COLO829 (cell line): ENCODE results near the gene PHF13.

Experiments
- DNase-seq: peaks from one replicate; pipeline ENCODE4 v3.0.0; 2012; ENCODE audit warnings: low spot score

The PHF13 gene

DNA sequence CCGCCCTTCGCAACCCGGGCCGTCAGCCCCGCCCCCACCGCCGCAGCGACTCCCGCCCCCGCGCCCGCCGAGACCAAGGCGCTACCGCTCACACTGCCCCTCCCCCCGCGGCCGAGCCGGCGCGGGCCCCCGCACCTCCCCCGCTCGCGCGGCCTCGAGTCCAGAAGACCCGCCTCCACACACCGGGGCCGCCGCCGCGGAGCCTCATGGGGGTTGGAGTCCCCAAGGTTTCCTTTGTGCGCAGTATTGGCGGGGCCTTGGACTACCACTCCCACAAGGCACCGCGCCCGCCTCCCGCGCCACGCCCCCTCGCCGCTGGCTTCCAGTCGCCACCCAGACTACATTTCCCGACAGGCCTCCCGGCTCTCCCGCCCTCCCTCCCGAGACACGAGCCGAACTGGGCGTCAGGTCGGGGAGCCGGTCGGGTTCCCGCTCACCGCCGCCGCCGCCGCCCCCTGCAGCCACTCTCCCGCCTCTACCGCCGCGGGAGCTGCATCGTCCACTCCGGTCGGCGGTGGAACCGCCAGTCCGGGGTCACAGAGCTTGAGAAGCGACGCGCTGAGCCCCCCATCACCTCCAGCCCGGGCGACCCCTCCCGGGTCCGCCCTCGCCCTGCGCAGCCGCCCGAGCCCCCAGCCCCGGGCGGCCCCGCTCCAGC lies at the start of gene PHF13:
Gene PHF13, plus strand, starts transcription at position 371 of the 658 bp plus-strand sequence. CDS start 336 bp downstream, outside the sequence.
- peak; percentile 99 for DNase-seq

GRCh38 chr1:6569033-6569432 lies 44.5 kb upstream of the PHF13 start:
- DNase-seq: no peak

- DNase-seq: no peak
These were observed 43.4 kb upstream of the PHF13 start for GRCh38 chr1:6570100-6570499.

GRCh38 chr1:6570987-6571386 lies 42.5 kb upstream of the PHF13 start:
- no peak for DNase-seq

GRCh38 chr1:6572653-6573383 lies 40.7 kb upstream of the PHF13 start:
- no peak for DNase-seq

DNA sequence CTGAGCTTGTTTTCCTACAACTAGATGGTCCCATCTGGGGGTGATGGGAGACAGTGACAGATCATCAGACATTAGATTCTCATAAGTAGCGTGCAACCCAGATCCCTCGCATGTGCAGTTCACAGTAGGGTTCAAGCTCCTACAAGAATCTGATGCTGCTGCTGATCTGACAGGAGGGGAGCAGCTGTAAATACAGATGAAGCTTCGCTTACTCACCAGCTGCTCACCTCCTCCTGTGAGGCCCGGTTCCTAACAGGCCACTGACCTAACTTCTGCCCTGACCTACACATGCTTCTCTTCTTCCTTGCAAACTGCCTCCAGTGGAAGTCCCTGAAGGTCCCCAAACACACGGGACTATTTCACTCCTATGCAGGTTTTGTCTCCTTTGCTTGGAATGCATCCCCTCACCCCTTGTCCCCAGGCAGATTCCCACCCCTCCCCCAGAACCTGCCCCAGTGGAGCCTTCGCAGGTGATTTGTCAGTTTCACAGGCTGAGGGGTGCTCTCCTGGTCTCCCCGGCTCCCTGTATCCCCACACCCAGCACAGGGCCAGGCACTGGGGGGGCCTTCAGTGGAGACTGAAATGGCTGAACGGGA lies 39.4 kb upstream of the PHF13 start:
- no peak for DNase-seq

- DNase-seq: no peak
These were observed 38.7 kb upstream of the PHF13 start for GRCh38 chr1:6574818-6575217.

DNA sequence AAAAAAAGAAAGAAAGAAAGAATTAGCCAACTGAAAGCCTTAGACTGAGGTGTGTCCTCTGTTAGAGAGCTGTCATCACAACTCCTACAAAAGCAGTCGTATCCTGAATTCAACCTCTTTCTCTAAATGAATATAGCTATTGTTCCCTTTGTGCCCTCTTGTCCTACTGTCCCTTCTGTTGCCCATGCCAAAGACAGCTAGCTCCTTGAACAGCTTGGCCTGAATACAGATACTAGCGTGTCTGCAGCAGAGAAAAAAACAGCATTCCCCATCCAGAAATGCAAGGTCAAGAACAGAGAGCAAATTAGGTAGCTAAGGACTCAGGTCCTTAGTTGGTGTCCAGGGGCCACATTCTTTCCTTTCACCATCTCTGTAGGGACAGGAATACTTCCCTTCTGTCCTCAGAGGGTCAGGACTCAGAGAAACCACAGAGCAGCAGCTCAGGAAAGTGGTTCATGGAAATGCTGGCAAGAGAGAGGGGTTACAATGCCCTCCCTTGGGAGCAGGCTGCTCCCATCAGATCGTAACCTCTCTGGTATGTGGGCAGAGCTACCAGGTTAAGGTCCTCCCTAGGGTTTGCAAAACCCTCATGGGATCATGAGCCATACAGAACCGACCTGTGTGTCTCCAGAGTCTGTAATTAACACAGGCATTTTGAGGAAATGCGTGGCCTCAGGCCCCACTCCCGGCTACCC lies 35.6 kb upstream of the PHF13 start:
- DNase-seq: peak; percentile 48

- DNase-seq: no peak
These were observed 34.7 kb upstream of the PHF13 start for GRCh38 chr1:6578624-6579373.

DNA sequence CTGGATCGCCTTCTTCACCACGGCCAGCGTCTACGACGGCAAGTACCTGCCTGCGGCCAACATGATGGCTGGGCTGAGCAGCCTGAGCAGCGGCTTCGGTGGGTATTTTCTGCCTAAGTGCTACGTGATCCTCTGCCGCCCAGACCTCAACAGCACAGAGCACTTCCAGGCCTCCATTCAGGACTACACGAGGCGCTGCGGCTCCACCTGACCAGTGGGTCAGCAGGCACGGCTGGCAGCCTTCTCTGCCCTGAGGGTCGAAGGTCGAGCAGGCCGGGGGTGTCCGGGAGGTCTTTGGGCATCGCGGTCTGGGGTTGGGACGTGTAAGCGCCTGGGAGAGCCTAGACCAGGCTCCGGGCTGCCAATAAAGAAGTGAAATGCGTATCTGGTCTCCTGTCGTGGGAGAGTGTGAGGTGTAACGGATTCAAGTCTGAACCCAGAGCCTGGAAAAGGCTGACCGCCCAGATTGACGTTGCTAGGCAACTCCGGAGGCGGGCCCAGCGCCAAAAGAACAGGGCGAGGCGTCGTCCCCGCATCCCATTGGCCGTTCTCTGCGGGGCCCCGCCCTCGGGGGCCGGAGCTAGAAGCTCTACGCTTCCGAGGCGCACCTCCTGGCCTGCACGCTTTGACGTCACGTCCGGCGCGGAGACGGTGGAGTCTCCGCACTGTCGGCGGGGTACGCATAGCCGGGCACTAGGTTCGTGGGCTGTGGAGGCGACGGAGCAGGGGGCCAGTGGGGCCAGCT lies 34.0 kb upstream of the PHF13 start, which contains the start of gene ZBTB48:
Gene ZBTB48, plus strand, starts transcription at position 621 of the 745 bp plus-strand sequence. CDS start 616 bp downstream, outside the sequence.
- DNase-seq: peak; percentile 98

DNA sequence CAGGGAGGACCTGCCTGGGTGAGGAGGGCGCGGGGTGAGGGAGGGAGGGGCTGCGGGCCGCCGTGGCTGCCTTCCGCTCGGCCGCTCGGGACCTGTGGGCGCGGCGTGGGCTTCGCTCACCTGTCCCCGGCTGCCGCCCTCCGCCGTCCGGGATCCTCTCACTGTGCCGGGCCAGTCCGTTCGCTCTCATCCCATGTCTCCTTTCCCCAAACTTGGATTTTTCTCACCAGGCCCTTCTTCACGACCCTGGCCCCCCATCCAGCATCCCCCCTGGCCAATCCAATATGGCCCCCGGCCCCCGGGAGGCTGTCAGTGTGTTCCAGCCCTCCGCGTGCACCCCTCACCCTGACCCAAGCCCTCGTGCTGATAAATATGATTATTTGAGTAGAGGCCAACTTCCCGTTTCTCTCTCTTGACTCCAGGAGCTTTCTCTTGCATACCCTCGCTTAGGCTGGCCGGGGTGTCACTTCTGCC lies 33.4 kb upstream of the PHF13 start:
- DNase-seq: no peak

DNA sequence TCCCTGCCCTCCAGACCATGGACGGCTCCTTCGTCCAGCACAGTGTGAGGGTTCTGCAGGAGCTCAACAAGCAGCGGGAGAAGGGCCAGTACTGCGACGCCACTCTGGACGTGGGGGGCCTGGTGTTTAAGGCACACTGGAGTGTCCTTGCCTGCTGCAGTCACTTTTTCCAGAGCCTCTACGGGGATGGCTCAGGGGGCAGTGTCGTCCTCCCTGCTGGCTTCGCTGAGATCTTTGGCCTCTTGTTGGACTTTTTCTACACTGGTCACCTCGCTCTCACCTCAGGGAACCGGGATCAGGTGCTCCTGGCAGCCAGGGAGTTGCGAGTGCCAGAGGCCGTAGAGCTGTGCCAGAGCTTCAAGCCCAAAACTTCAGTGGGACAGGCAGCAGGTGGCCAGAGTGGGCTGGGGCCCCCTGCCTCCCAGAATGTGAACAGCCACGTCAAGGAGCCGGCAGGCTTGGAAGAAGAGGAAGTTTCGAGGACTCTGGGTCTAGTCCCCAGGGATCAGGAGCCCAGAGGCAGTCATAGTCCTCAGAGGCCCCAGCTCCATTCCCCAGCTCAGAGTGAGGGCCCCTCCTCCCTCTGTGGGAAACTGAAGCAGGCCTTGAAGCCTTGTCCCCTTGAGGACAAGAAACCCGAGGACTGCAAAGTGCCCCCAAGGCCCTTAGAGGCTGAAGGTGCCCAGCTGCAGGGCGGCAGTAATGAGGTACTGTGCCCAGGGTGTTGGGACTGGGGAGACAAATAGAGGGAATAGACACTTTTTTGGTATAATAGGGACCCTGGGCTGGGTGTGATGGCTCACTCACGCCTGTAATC lies 32.7 kb upstream of the PHF13 start:
- DNase-seq: no peak

GRCh38 chr1:6581561-6582305 lies 31.8 kb upstream of the PHF13 start:
- no peak for DNase-seq

DNA sequence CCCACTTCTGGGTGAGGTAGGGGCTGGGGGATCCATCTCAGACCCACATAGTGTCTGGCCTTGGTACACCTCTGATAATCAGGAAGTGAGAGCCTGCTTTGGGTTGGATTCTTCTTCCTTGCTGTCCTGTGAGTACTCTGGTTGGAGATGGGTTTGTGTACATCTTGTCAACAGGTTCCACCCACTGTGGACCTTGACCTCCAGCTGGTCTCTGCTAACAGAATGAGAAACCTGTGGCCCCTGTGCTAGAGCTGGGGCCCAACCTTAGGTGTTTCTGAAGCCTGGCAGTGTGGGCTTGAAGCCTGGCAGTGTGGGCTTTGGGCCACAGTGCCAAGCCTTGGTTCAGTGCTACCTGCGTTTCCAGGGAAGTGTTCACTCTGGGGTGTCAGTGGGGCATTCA lies 31.2 kb upstream of the PHF13 start:
- no peak for DNase-seq

- no peak for DNase-seq
These were observed 29.1 kb upstream of the PHF13 start for GRCh38 chr1:6584126-6585080.

DNA sequence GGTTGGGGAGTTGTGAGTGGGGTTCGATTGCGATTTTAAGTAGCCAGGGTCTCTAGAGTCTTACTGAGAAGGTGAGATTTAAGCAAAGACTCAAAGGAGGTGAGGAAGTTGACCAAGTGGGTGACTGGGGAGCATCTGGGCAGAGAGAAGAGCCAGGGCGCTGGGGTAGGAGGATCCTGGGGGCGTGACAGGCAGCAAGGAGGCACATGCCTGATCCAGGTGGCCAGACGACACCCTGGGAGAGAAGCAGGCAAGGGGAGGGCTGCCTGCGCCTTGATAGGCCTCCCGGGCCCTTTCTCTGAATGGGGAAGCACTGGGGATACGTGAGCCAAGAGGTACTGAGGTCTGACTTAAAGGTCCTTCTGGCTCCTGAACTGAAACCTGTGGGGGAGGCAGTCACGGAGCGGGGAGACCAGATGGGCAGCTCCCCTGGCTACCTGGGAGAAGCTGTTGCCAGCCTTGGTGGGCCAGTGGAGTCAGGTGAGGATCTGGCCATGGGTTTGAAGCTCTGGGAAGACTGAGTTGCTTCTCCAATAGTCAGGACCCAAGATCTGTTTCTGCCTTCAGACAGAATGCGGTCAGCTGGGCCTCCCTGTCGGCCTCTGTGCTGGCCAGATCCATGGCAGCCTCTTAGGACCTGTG lies 28.3 kb upstream of the PHF13 start:
- DNase-seq: no peak

- no peak for DNase-seq
These were observed 27.7 kb upstream of the PHF13 start for GRCh38 chr1:6585841-6586240.

- no peak for DNase-seq
These were observed 27.1 kb upstream of the PHF13 start for GRCh38 chr1:6586404-6586816.
